A549 (cell line): Measurements from ENCODE around the gene SLC34A1.

Source experiments
- CTCF ChIP-seq: fragments of >200 bp; sonication (Bioruptor Twin); formaldehyde crosslinking; IDR thresholded peaks from 3 replicates; pipeline ENCODE4 v1.5.1; 2016
- MAX ChIP-seq: IDR thresholded peaks from 2 replicates; pipeline ENCODE4 v1.6.1; 2012
- RCOR1 ChIP-seq: fragments of 150-350 bp; IDR thresholded peaks from 2 replicates; pipeline ENCODE4 v1.6.1; 2014; ENCODE audit warnings: antibody characterized with exemption, low read length, low read depth
- SMC3 ChIP-seq: fragments of >200 bp; sonication (Bioruptor Twin); formaldehyde crosslinking; IDR thresholded peaks from 3 replicates; pipeline ENCODE4 v1.6.1; 2018; ENCODE audit warnings: inconsistent platforms

GRCh38 chr5:177442066-177442826, 58.0 kb downstream of the SLC34A1 start:
- TF ChIP-seq CTCF (no peak), SMC3 (no peak), MAX (no peak), RCOR1 (no peak)
